WTC11 (cell line): Measurements from ENCODE around the gene RWDD3. TPM values are rescaled to one million over a fixed set of nuclear protein-coding genes. Genes with fewer than 3 reads are reported as not detected.

Source experiments
- ATAC-seq: fragments of 200-7000 bp; cut with Tn5 transposase; 2 replicates; pipeline ENCODE4 v1.10.0; 2021; ENCODE audit warnings: mild to moderate bottlenecking, moderate library complexity
- CTCF ChIA-PET: fragments of 300-600 bp; sonication (Branson Sonifier 250); formaldehyde crosslinking; loops from one replicate; lab custom pipeline; 2021; ENCODE audit warnings: antibody characterized with exemption; lab: Charles Lee
- POLR2A ChIA-PET: fragments of 350-600 bp; sonication (Branson Sonifier 250); formaldehyde crosslinking; loops from one replicate; lab custom pipeline; 2021; ENCODE audit warnings: antibody characterized with exemption; lab: Charles Lee
- DNase-seq: peaks from one replicate; pipeline ENCODE4 v3.0.0; 2021; ENCODE audit warnings: low spot score
- H3K27ac Mint-ChIP-seq: 2 replicates; pipeline ENCODE4 v1.8.0; 2021; ENCODE audit warnings: mixed read lengths
- H3K27me3 Mint-ChIP-seq: 2 replicates; pipeline ENCODE4 v1.8.0; 2021; ENCODE audit warnings: low read depth, mild to moderate bottlenecking, moderate library complexity, mixed read lengths
- H3K36me3 Mint-ChIP-seq: 2 replicates; pipeline ENCODE4 v1.8.0; 2021; ENCODE audit warnings: mixed read lengths
- H3K4me1 Mint-ChIP-seq: 2 replicates; pipeline ENCODE4 v1.8.0; 2022; ENCODE audit warnings: mixed read lengths
- H3K4me3 Mint-ChIP-seq: 2 replicates; pipeline ENCODE4 v1.8.0; 2021; ENCODE audit warnings: mild to moderate bottlenecking, moderate library complexity, mixed read lengths
- H3K9me3 Mint-ChIP-seq: 2 replicates; pipeline ENCODE4 v1.8.0; 2021; ENCODE audit warnings: mixed read lengths
- AR ChIP-seq: fragments of 250-450 bp; sonication (Bioruptor Pico); IDR thresholded peaks from 2 replicates; pipeline ENCODE4 v1.9.0; 2021; ENCODE audit warnings: mild to moderate bottlenecking
- ARID4B ChIP-seq: sonication (generic); formaldehyde crosslinking; IDR thresholded peaks from 2 replicates; pipeline ENCODE4 v1.8.0; 2023; ENCODE audit warnings: missing genetic modification reagents, mild to moderate bottlenecking, borderline replicate concordance
- ATF3 ChIP-seq: sonication (generic); formaldehyde crosslinking; conservative IDR thresholded peaks from 2 replicates; pipeline ENCODE4 v1.8.1; 2022; ENCODE audit warnings: mild to moderate bottlenecking, missing genetic modification reagents
- CTCF ChIP-seq: fragments of 200-600 bp; IDR thresholded peaks from 2 replicates; pipeline ENCODE4 v1.8.0; 2022; ENCODE audit warnings: antibody characterized with exemption
- JUN ChIP-seq: sonication (generic); formaldehyde crosslinking; IDR thresholded peaks from 2 replicates; pipeline ENCODE4 v1.8.0; 2023; ENCODE audit warnings: mild to moderate bottlenecking, missing genetic modification reagents
- KAT7 ChIP-seq: sonication (generic); formaldehyde crosslinking; IDR thresholded peaks from 2 replicates; pipeline ENCODE4 v1.8.1; 2023; ENCODE audit warnings: missing genetic modification reagents, mild to moderate bottlenecking, borderline replicate concordance
- MYBL2 ChIP-seq: sonication (generic); formaldehyde crosslinking; IDR thresholded peaks from 2 replicates; pipeline ENCODE4 v1.8.1; 2023; ENCODE audit warnings: mild to moderate bottlenecking, moderate library complexity, missing genetic modification reagents
- PREB ChIP-seq: sonication (generic); formaldehyde crosslinking; IDR thresholded peaks from 2 replicates; pipeline ENCODE4 v1.8.1; 2022; ENCODE audit warnings: mild to moderate bottlenecking, missing genetic modification reagents, moderate library complexity, borderline replicate concordance
- PRRX2 ChIP-seq: fragments of 250-450 bp; sonication (Bioruptor Pico); IDR thresholded peaks from 2 replicates; pipeline ENCODE4 v1.8.0; 2021; ENCODE audit warnings: mild to moderate bottlenecking
- SMAD3 ChIP-seq: sonication (generic); formaldehyde crosslinking; IDR thresholded peaks from 2 replicates; pipeline ENCODE4 v1.8.0; 2022; ENCODE audit warnings: missing genetic modification reagents, mild to moderate bottlenecking, borderline replicate concordance
- TEAD1 ChIP-seq: sonication (generic); formaldehyde crosslinking; IDR thresholded peaks from 2 replicates; pipeline ENCODE4 v1.8.0; 2022; ENCODE audit warnings: mild to moderate bottlenecking, missing genetic modification reagents
- ZBTB21 ChIP-seq: sonication (generic); formaldehyde crosslinking; IDR thresholded peaks from 2 replicates; pipeline ENCODE4 v1.8.1; 2023; ENCODE audit warnings: mild to moderate bottlenecking, missing genetic modification reagents, borderline replicate concordance
- ZBTB43 ChIP-seq: sonication (generic); formaldehyde crosslinking; IDR thresholded peaks from 2 replicates; pipeline ENCODE4 v1.8.1; 2023; ENCODE audit warnings: mild to moderate bottlenecking, missing genetic modification reagents
- ZMAT4 ChIP-seq: fragments of 250-450 bp; sonication (Bioruptor Pico); IDR thresholded peaks from 2 replicates; pipeline ENCODE4 v1.9.0; 2021; ENCODE audit warnings: mild to moderate bottlenecking
- ZNF232 ChIP-seq: sonication (generic); formaldehyde crosslinking; IDR thresholded peaks from 2 replicates; pipeline ENCODE4 v1.8.0; 2022; ENCODE audit warnings: mild to moderate bottlenecking, missing genetic modification reagents
- ZNF317 ChIP-seq: sonication (generic); formaldehyde crosslinking; IDR thresholded peaks from 2 replicates; pipeline ENCODE4 v1.8.1; 2023; ENCODE audit warnings: low read depth, mild to moderate bottlenecking, moderate library complexity, missing genetic modification reagents, borderline replicate concordance
- ZNF512 ChIP-seq: sonication (generic); formaldehyde crosslinking; IDR thresholded peaks from 2 replicates; pipeline ENCODE4 v1.8.1; 2022; ENCODE audit warnings: missing genetic modification reagents, borderline replicate concordance
- ZSCAN18 ChIP-seq: fragments of 250-450 bp; sonication (Bioruptor Pico); IDR thresholded peaks from 2 replicates; pipeline ENCODE4 v2.1.2; 2022; ENCODE audit warnings: mild to moderate bottlenecking, moderate library complexity
- total RNA-seq: library from RNA; stranded (reverse); gene quantifications from 3 replicates; pipeline ENCODE4 v1.2.3, GENCODE V29; 2021

Gene RWDD3
- total RNA-seq, 1 experiment from 2014 or later: 13.9 TPM

GRCh38 chr1:95229037-95229436 is 5.0 kb upstream of the RWDD3 start (continued):
- TF ChIP-seq ZNF232 (CRISPR knock-in tag) (no peak), SMAD3 (CRISPR knock-in tag) (no peak), ATF3 (CRISPR knock-in tag) (no peak), ZBTB21 (CRISPR knock-in tag) (no peak), CTCF (no peak), PREB (no peak), KAT7 (no peak), JUN (no peak), ZSCAN18 (CRISPR knock-in tag) (no peak)

- Mint-ChIP-seq H3K27me3 (no peaks in the 10 kb centered on the region; the same call in none of the 2 replicates), H3K9me3 (peaks cover 4% of the 10 kb centered on the region; the same call in 1 of the 2 replicates), H3K4me3 (no peak overlapping the region), H3K4me1 (peaks cover 8% of the 10 kb centered on the region), H3K27ac (no peak overlapping the region), H3K36me3 (no peaks in the 10 kb centered on the region)
- POLR2A ChIA-PET: interaction anchor here (0.6 kb wide), 1 partner anchor 529 kb away, joined by 4 read pairs; no protein-coding TSS in a partner anchor
- ATAC-seq: no peak
- CTCF ChIA-PET: interaction anchor here (1.2 kb wide), 1 partner anchor 110 kb away, joined by 3 read pairs; no protein-coding TSS in a partner anchor
- no peak for DNase-seq
- no peak for TF ChIP-seq KAT7
- no peak for TF ChIP-seq ZNF512 (CRISPR knock-in tag)
- TF ChIP-seq MYBL2 (CRISPR knock-in tag): no peak
- TF ChIP-seq ZBTB43 (CRISPR knock-in tag): no peak
- TF ChIP-seq TEAD1 (CRISPR knock-in tag): no peak
- no peak for TF ChIP-seq ZNF317 (CRISPR knock-in tag)
- TF ChIP-seq PRRX2 (CRISPR knock-in tag): no peak
- no peak for TF ChIP-seq AR (CRISPR knock-in tag)
- TF ChIP-seq ZMAT4: no peak
- TF ChIP-seq ARID4B (CRISPR knock-in tag): no peak
Measured at GRCh38 chr1:95229706-95230105, 4.3 kb upstream of the RWDD3 start.
